GM10248 (cell line): ENCODE data around the gene TMC3.

ENCODE experiments used
- CTCF ChIA-PET: fragments of 300-600 bp; sonication (Branson Sonifier 250); formaldehyde crosslinking; extraction: SDS; loops from one replicate; lab custom pipeline; 2021; ENCODE audit warnings: antibody characterized with exemption; lab: Yijun Ruan, JAX
- POLR2A ChIA-PET: fragments of 350-650 bp; sonication (Branson Sonifier 250); formaldehyde crosslinking; extraction: SDS; loops from one replicate; lab custom pipeline; 2020; ENCODE audit warnings: antibody characterized with exemption; lab: Yijun Ruan, JAX
- DNase-seq: peaks from one replicate; pipeline ENCODE4 v3.0.0; 2012; ENCODE audit errors: extremely low spot score
- TF ChIP-seq, protein P1 (sequence below): IDR thresholded peaks from 2 replicates; pipeline ENCODE4 v1.5.1; 2012; ENCODE audit warnings: mild to moderate bottlenecking, low read depth; ENCODE audit errors: extremely low read depth, missing control alignments, control extremely low read depth

TMC3 gene

DNA sequence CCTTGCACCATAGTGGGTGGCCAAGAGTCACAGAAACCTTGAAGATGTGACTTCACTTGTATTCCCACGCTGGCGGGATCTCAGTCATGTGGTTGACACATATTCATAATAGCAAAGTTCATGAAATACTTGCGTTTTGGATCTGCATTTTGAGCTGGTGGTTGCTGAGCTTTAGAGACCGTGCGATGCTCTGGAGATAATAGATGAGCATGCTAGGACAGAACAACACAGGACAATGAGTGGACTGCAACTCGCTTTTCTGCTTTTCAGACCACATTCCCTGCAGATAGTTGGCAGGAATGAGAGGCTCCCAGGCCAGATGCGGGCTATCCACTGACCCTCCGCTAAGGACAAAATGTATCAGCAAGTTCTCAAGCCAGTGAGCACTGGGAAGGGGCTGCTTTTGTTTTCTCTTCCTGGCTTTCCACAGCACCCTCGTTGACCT lies 36.3 kb downstream of the TMC3 start:
- DNase-seq = no peak
- TF ChIP-seq, protein P1, sequence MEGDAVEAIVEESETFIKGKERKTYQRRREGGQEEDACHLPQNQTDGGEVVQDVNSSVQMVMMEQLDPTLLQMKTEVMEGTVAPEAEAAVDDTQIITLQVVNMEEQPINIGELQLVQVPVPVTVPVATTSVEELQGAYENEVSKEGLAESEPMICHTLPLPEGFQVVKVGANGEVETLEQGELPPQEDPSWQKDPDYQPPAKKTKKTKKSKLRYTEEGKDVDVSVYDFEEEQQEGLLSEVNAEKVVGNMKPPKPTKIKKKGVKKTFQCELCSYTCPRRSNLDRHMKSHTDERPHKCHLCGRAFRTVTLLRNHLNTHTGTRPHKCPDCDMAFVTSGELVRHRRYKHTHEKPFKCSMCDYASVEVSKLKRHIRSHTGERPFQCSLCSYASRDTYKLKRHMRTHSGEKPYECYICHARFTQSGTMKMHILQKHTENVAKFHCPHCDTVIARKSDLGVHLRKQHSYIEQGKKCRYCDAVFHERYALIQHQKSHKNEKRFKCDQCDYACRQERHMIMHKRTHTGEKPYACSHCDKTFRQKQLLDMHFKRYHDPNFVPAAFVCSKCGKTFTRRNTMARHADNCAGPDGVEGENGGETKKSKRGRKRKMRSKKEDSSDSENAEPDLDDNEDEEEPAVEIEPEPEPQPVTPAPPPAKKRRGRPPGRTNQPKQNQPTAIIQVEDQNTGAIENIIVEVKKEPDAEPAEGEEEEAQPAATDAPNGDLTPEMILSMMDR = no peak
- ChIA-PET CTCF (interaction anchor here (1.0 to 8.4 kb wide), 5 partner anchors 10 to 71 kb away, joined by 3 to 82 read pairs (median 10); no protein-coding TSS in a partner anchor), POLR2A (no interaction called here)

DNA sequence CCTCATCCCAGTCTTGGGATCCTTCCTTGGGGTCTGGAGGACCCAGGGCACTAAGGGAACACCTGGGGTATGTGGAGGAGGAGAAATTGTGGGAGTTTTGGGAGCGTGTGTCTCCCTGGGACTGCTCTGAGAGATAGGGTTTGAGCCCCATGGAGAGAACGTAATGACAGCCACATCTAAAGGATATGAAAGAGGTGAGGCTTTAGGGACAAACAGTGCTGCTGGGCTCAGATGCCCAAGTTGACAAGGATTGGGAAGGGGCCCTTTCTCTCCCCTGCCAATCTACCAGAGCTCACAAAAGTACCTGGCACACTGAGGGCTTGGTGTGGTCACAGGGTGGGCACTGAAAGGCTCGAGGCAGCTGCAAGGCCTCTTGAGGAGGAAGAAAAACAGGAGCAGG lies 36.8 kb downstream of the TMC3 start:
- ChIA-PET POLR2A (no interaction called here), CTCF (interaction anchor here (0.7 to 8.4 kb wide), 11 partner anchors 10 to 231 kb away, joined by 3 to 82 read pairs (median 6); no protein-coding TSS in a partner anchor)
- no peak for DNase-seq
- TF ChIP-seq, protein P1 = no peak

DNA sequence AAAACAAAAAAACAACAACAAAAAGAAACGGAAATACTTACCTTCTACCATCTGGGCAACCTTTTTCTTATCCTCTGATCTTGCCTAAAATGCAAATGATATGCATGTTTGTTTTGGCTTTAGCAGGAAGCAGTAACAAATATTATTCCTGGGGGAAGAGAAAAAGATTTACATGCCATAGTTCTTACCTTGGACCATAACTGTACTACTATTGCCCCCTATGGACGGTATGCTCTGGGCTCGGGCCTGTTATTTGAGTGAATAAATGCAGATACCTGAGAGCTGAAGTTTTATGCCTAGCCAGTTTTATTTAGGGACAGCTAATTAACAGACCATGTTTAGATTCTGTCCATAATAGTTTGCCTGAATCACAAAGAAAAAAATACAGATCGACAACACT lies 37.4 kb downstream of the TMC3 start:
- DNase-seq = peak; percentile 47
- POLR2A ChIA-PET = no interaction called here
- TF ChIP-seq, protein P1 = peak; percentile 45
- CTCF ChIA-PET = interaction anchor here (0.7 to 8.4 kb wide), 11 partner anchors 9 to 231 kb away, joined by 3 to 82 read pairs (median 6); no protein-coding TSS in a partner anchor

DNA sequence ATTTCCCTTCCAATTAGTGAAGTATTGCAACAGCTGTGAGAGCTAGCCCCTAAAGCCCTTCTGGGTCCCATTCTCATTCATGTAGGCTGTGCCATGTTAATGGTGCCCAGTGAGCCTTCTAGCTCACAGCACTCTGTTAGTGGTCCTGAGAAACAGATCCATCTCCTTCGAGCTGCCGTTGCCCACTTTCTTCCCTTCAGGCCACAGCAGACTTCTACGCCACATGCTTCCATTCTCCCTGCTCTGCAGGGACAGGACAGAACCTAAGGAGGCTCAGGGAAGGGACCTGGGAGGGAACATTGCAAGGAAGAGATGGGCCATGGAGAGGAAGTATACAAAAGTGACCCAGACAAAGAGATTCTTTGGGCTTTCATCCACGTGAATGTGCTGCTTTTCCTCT lies 38.4 kb downstream of the TMC3 start:
- TF ChIP-seq, protein P1 = no peak
- DNase-seq = no peak
- ChIA-PET POLR2A (no interaction called here), CTCF (interaction anchor here (0.7 to 8.4 kb wide), 10 partner anchors 10 to 227 kb away, joined by 3 to 82 read pairs (median 7); no protein-coding TSS in a partner anchor)

DNA sequence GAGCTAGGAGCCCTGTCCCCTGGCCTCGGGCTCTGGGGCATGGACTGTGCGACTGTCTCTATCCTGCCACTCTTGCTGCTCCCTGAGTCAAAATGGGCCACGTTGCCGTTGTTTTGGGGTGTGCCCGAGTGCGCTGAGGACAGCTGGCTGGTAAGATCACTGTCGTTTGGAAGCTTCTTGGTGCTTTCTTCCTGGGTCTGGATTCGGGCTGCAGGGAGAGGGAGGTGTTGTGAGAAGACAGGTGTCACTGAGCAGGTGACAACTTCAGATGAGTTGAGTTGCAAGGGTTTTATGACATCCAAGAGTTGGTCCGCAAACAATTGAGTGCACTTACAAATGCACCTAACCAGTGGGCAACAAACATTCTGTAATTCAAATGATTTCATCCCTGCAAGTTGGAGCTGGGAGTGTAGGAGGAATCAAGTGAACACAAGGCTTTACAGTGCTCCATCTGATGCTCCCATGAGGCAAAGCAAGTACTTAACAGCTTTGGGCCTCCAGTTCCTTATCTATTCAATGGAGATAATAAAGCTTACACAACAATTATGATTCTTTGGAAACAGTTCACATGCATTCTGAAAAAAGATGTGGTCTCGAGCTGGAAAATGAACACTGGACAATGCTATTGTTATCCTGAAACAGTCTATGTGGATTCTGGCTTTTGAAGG lies 39.1 kb downstream of the TMC3 start:
- no peak for DNase-seq

DNA sequence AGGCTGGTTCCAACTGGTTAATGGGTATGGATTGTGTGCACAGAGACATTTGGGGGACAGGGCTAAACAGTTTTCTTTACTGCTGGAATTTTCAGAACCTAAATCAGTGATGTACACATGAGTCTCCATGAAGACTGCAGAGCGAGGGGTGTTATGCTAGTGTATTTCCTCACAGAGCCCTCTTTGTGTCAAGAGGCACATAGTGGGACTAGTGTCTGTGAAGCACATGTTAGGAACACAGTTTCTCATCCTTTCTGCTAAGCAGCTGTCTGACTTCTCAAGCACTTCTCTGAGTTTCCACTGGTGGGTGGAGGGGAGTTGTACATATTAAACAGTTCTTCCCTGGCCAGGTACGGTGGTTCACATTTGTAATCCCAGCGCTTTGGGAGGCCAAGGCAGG lies 40.6 kb downstream of the TMC3 start:
- DNase-seq = no peak
- ChIA-PET POLR2A (no interaction called here), CTCF (interaction anchor here (1.1 to 8.4 kb wide), 3 partner anchors 60 to 67 kb away, joined by 3 to 82 read pairs (median 7); no protein-coding TSS in a partner anchor)
- TF ChIP-seq, protein P1 = no peak

More for the DNA sequence above, 39.1 kb downstream of the TMC3 start:
- TF ChIP-seq, protein P1 = no peak
- POLR2A ChIA-PET = no interaction called here
- CTCF ChIA-PET = interaction anchor here (0.7 to 8.4 kb wide), 13 partner anchors 9 to 226 kb away, joined by 3 to 82 read pairs (median 6); partner anchors contain the start of gene STARD5
